GM12891 (cell line): ENCODE results near the gene PRICKLE1.

Experiments used
- DNase-seq: peaks from one replicate; pipeline ENCODE4 v3.0.0; 2011; ENCODE audit warnings: low spot score; ENCODE audit not compliant: insufficient read length
- FAIRE-seq: peaks from 2 replicates; lab custom pipeline; 2011; peaks lifted over from hg19 to GRCh38; lab: Jason Lieb, UNC
- PAX5 ChIP-seq: IDR thresholded peaks from 2 replicates; pipeline ENCODE4 v1.6.1; 2011; ENCODE audit warnings: low read length, moderate library complexity, mild to moderate bottlenecking; ENCODE audit not compliant: insufficient read depth, severe bottlenecking
- POLR2A ChIP-seq: IDR thresholded peaks from 2 replicates; pipeline ENCODE4 v1.6.1; 2011; ENCODE audit warnings: low read depth, low read length, control low read depth
- POLR2AphosphoS5 ChIP-seq: IDR thresholded peaks from 2 replicates; pipeline ENCODE4 v1.6.1; 2011; ENCODE audit warnings: low read depth, low read length, control low read depth
- POU2F2 ChIP-seq: IDR thresholded peaks from 2 replicates; pipeline ENCODE4 v1.6.1; 2011; ENCODE audit warnings: low read depth, mild to moderate bottlenecking, control low read depth, low read length, moderate library complexity
- SPI1 ChIP-seq: IDR thresholded peaks from 2 replicates; pipeline ENCODE4 v1.6.1; 2011; ENCODE audit warnings: low read depth, low read length, control low read depth
- TAF1 ChIP-seq: IDR thresholded peaks from 2 replicates; pipeline ENCODE4 v1.6.1; 2011; ENCODE audit warnings: low read depth, low read length, control low read depth

PRICKLE1 gene

GRCh38 chr12:42504049-42504448 is 85.5 kb downstream of the PRICKLE1 start:
- TF ChIP-seq SPI1 = no peak
- no peak for TF ChIP-seq POU2F2
- TF ChIP-seq PAX5 = no peak
- TF ChIP-seq POLR2A = no peak
- no peak for TF ChIP-seq TAF1
- no peak for TF ChIP-seq POLR2AphosphoS5
- DNase-seq (no peak), FAIRE-seq (no peak)

- TF ChIP-seq TAF1 (no peak), POLR2AphosphoS5 (no peak), SPI1 (no peak), POU2F2 (no peak), PAX5 (no peak), POLR2A (no peak)
- DNase-seq (no peak), FAIRE-seq (no peak)
These were observed 86.9 kb downstream of the PRICKLE1 start for GRCh38 chr12:42502682-42503081.

GRCh38 chr12:42498549-42499247 is 90.8 kb downstream of the PRICKLE1 start:
- DNase-seq (no peak), FAIRE-seq (no peak)
- TF ChIP-seq TAF1 = no peak
- TF ChIP-seq PAX5 = no peak
- TF ChIP-seq POLR2A = no peak
- no peak for TF ChIP-seq POLR2AphosphoS5
- no peak for TF ChIP-seq POU2F2
- no peak for TF ChIP-seq SPI1

- FAIRE-seq = no peak
- DNase-seq = no peak
These were observed 92.7 kb downstream of the PRICKLE1 start for GRCh38 chr12:42496886-42497285.

GRCh38 chr12:42495244-42495643 is 94.3 kb downstream of the PRICKLE1 start:
- TF ChIP-seq POLR2A (no peak), POU2F2 (no peak), POLR2AphosphoS5 (no peak), SPI1 (no peak), PAX5 (no peak), TAF1 (no peak)
- FAIRE-seq (no peak), DNase-seq (no peak)

More at GRCh38 chr12:42496886-42497285, 92.7 kb downstream of the PRICKLE1 start:
- TF ChIP-seq POLR2A (no peak), TAF1 (no peak), POU2F2 (no peak), POLR2AphosphoS5 (no peak), PAX5 (no peak), SPI1 (no peak)

- no peak for DNase-seq
- FAIRE-seq = no peak
- no peak for TF ChIP-seq SPI1
- no peak for TF ChIP-seq POU2F2
- TF ChIP-seq TAF1 = no peak
- TF ChIP-seq PAX5 = no peak
- TF ChIP-seq POLR2AphosphoS5 = no peak
- TF ChIP-seq POLR2A = no peak
These were observed 97.3 kb downstream of the PRICKLE1 start for GRCh38 chr12:42492267-42492666.

GRCh38 chr12:42490261-42490842 is 99.2 kb downstream of the PRICKLE1 start:
- no peak for FAIRE-seq
- DNase-seq = no peak
- TF ChIP-seq POLR2A (no peak), POLR2AphosphoS5 (no peak), SPI1 (no peak), TAF1 (no peak), PAX5 (no peak), POU2F2 (no peak)

- no peak for DNase-seq
- TF ChIP-seq POLR2A = no peak
- TF ChIP-seq POU2F2 = no peak
- no peak for TF ChIP-seq SPI1
- no peak for TF ChIP-seq PAX5
- no peak for TF ChIP-seq TAF1
- TF ChIP-seq POLR2AphosphoS5 = no peak
- no peak for FAIRE-seq
These were observed 103.1 kb downstream of the PRICKLE1 start for GRCh38 chr12:42486407-42486806.

- FAIRE-seq (no peak), DNase-seq (no peak)
- no peak for TF ChIP-seq TAF1
- TF ChIP-seq POLR2A = no peak
- no peak for TF ChIP-seq POU2F2
- no peak for TF ChIP-seq SPI1
- TF ChIP-seq POLR2AphosphoS5 = no peak
- TF ChIP-seq PAX5 = no peak
These were observed 103.7 kb downstream of the PRICKLE1 start for GRCh38 chr12:42485823-42486222.

- TF ChIP-seq SPI1 (no peak), POU2F2 (no peak), TAF1 (no peak), PAX5 (no peak), POLR2A (no peak), POLR2AphosphoS5 (no peak)
- no peak for DNase-seq
- FAIRE-seq = no peak
These were observed 104.5 kb downstream of the PRICKLE1 start for GRCh38 chr12:42484996-42485395.

- FAIRE-seq (peak; percentile 63), DNase-seq (peak; percentile 49)
- TF ChIP-seq SPI1 = no peak
- no peak for TF ChIP-seq PAX5
- TF ChIP-seq POU2F2 = no peak
- TF ChIP-seq POLR2AphosphoS5 = no peak
- no peak for TF ChIP-seq POLR2A
- TF ChIP-seq TAF1 = no peak
These were observed 106.1 kb downstream of the PRICKLE1 start for GRCh38 chr12:42483521-42483790.
